WERI-Rb-1 (cell line): ENCODE data around the gene ANGEL2.
"Not testable (repeated sequence)": the region's sequence is repeated elsewhere in the genome, so short reads cannot be mapped to it uniquely, and the experiment has no call there.

Experiments used
- DNase-seq: peaks from one replicate; pipeline ENCODE4 v3.0.0-alpha.2; 2020
- H3K27ac ChIP-seq: fragments of 250-450 bp; sonication (Bioruptor Pico); 2 replicates; pipeline ENCODE4 v1.5.1; 2020; ENCODE audit warnings: mild to moderate bottlenecking, moderate library complexity
- H3K27me3 ChIP-seq: fragments of 250-450 bp; sonication (Bioruptor Pico); 2 replicates; pipeline ENCODE4 v1.5.1; 2021; ENCODE audit warnings: mild to moderate bottlenecking, low read depth, moderate library complexity; ENCODE audit not compliant: insufficient read depth, severe bottlenecking
- H3K36me3 ChIP-seq: fragments of 250-450 bp; sonication (Bioruptor Pico); 2 replicates; pipeline ENCODE4 v1.5.1; 2020; ENCODE audit warnings: mild to moderate bottlenecking, moderate library complexity
- H3K4me3 ChIP-seq: 2 replicates; pipeline ENCODE4 v1.5.1; 2011; ENCODE audit warnings: low read depth, mild to moderate bottlenecking, control low read depth, low read length
- H3K9me3 ChIP-seq: fragments of 250-450 bp; sonication (Bioruptor Pico); 2 replicates; pipeline ENCODE4 v1.5.1; 2021; ENCODE audit warnings: mild to moderate bottlenecking, moderate library complexity; ENCODE audit not compliant: severe bottlenecking
- TF ChIP-seq, protein P1 (sequence below): IDR thresholded peaks from 2 replicates; pipeline ENCODE4 v1.5.1; 2011; ENCODE audit warnings: low read depth, mild to moderate bottlenecking, control low read depth, inconsistent platforms, low read length

Gene ANGEL2

DNA sequence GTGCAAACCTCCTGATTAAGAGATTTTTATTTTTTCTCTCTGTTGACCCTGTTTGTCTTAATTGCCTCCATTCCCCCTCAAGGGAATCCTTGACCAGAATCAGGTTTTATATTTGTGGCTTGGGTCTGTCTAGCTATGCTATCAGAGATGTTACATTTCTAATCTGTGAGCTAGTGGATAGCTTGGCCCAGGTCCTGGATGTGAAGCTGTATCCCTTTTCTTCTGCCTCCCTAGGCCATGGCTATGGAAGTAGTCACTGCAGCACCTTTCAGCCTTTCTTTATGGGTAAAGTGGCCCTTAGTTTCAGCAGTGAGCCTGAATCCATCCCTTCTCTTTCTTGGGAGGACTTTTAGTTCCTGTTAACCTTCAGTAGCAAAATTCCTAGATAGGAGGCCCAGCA, 17.0 kb upstream of the ANGEL2 start:
- H3K27ac ChIP-seq: no peak overlapping the region
- H3K9me3 ChIP-seq: no peaks in the 10 kb centered on the region
- H3K4me3 ChIP-seq: no peak overlapping the region
- TF ChIP-seq, protein P1, sequence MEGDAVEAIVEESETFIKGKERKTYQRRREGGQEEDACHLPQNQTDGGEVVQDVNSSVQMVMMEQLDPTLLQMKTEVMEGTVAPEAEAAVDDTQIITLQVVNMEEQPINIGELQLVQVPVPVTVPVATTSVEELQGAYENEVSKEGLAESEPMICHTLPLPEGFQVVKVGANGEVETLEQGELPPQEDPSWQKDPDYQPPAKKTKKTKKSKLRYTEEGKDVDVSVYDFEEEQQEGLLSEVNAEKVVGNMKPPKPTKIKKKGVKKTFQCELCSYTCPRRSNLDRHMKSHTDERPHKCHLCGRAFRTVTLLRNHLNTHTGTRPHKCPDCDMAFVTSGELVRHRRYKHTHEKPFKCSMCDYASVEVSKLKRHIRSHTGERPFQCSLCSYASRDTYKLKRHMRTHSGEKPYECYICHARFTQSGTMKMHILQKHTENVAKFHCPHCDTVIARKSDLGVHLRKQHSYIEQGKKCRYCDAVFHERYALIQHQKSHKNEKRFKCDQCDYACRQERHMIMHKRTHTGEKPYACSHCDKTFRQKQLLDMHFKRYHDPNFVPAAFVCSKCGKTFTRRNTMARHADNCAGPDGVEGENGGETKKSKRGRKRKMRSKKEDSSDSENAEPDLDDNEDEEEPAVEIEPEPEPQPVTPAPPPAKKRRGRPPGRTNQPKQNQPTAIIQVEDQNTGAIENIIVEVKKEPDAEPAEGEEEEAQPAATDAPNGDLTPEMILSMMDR: no peak
- no peaks in the 10 kb centered on the region for H3K27me3 ChIP-seq
- H3K36me3 ChIP-seq: no peaks in the 10 kb centered on the region
- DNase-seq: no peak

DNA sequence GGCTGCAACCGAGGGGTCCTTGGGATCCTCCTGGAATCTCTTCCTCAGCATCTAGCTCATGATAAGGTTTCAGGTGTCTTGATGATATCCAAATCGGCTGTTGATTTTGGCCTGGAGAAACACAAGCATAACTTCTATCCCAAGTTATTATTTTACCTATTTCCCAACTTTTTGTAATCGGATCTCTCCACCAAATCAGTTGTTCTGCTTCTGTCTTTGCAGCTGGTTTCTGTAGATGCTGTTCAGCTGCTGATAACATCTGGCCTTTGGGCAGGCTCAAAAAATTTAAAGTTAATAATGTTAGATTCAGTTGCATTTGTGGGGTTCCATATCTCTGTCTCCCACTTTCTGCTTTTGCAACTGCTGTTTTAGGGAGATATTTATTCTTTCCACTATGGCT, 11.4 kb upstream of the ANGEL2 start:
- H3K9me3 ChIP-seq, H3K27me3 ChIP-seq, H3K4me3 ChIP-seq, H3K27ac ChIP-seq, DNase-seq, H3K36me3 ChIP-seq: not testable (repeated sequence)

DNA sequence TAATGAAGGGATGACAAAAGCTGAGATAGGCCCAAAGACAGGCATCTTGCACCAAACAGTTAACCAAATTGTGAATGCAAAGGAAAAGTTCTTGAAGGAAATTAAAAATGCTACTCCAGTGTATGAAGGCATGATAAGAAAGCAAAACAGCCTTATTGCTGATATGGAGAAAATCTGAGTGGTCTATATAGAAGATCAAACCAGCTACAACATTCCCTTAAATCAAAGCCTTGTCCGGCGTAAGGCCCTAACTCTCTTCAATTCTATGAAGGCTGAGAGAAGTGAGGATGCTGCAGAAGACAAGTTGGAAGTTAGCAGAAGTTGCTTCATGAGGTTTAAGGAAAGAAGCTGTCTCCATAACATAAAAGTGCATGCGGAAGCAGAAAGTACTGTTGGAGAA, 4.3 kb upstream of the ANGEL2 start:
- Histone ChIP-seq H3K4me3 (no peak overlapping the region), H3K27ac (no peak overlapping the region), H3K27me3 (no peaks in the 10 kb centered on the region), H3K9me3 (no peaks in the 10 kb centered on the region), H3K36me3 (no peaks in the 10 kb centered on the region)
- DNase-seq: no peak
- TF ChIP-seq, protein P1: no peak

DNA sequence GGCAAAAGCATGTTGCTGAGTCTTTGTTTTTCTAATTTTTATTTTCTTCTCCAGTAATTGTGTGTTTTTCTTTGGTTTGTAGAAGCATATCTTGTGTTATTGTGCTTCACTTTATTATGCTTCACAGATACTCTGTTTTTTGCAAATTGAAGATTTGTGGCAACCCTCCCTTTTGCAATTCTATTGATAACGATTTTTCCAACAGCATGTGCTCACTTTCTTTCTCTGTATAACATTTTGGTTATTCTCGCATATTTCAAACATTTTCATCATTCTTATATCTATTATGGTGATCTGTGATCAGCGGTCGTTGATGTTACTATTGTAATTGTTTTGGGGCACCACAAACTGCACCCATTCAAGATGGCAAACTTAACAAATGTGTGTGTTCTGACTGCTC, 3.8 kb upstream of the ANGEL2 start:
- TF ChIP-seq, protein P1: no peak
- H3K36me3 ChIP-seq: no peaks in the 10 kb centered on the region
- H3K27ac ChIP-seq: no peak overlapping the region
- no peak for DNase-seq
- no peaks in the 10 kb centered on the region for H3K27me3 ChIP-seq
- H3K9me3 ChIP-seq: no peaks in the 10 kb centered on the region
- no peak overlapping the region for H3K4me3 ChIP-seq

DNA sequence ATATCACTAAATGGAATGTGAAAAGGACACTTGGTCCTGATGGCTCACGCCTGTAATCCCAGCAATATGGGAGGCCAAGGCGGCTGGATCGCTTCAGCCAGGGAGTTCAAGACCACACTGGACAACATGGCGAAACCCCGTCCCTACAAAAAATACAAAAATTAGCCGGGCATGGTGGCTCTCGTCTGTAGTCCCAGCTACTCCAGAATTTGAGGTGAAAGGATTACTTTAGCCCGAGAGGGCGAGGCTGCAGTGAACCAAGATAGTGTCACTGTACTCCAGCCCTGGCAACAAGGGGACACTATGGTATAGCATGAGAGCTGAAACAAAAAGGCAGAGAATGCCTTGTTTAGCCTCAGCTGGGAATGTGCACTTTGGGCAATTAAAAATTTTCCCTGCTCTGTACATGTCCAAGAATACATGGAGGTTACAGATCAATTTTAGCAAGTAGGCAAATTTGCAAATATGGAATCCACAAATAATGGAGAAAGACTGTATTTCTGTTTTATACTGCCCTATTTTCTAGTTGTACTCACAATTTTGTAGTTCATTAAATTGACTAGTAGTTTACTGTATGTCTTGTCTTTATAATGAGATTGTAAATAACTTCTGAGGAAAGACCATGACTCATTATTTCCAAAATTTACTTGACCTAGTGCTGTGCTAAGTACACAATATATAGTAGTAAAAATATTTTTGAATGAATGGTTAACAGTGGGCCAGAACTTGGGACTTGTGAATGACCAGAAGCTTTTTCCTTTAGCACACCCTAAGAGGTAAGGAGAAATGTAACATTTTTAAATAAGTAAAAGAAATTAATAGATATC, 2.0 kb upstream of the ANGEL2 start:
- Histone ChIP-seq H3K36me3 (peaks cover 4% of the 10 kb centered on the region; the same call in 1 of the 2 replicates), H3K27me3 (no peaks in the 10 kb centered on the region), H3K9me3 (no peaks in the 10 kb centered on the region), H3K27ac (no peak overlapping the region), H3K4me3 (no peak overlapping the region)
- DNase-seq: no peak
- TF ChIP-seq, protein P1: no peak

DNA sequence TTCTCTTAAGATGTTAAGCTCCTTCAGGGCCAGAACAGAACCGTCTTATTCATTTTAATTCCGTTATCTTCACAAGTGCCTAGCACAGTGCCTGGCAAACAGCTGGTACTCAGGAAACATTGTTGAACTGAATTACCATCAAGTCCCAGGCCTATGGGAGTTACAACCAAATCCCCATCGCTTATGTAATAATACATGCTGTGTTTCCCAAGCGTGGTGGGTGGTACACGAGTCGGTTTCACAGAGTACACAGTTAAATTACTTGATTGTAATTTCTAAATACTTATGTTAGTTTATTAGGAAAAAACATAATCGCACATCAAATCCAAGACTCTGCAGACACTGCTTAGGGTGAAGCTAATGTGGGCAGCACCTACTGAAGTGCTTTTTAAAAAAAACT, 1.0 kb downstream of the ANGEL2 start:
- Histone ChIP-seq H3K9me3 (no peaks in the 10 kb centered on the region), H3K27ac (peak overlapping the region; percentile 89), H3K4me3 (peak overlapping the region; percentile 98), H3K36me3 (peaks cover 18% of the 10 kb centered on the region), H3K27me3 (no peaks in the 10 kb centered on the region)
- TF ChIP-seq, protein P1: no peak
- no peak for DNase-seq
